Stimulated activated CD8-positive, alpha-beta memory T cell treated with anti-CD3 and anti-CD28 coated beads, Interleukin-12 subunit alpha, Interleukin-12 subunit beta, amount 100 ng/mL, for 24 hours (primary cell): ENCODE measurements around the gene KLK6.

ENCODE experiments used
- DNase-seq: peaks from one replicate; pipeline ENCODE4 v3.0.0-alpha.2; 2020; ENCODE audit errors: extremely low read depth

KLK6 gene

GRCh38 chr19:50911206-50912101, 57.9 kb downstream of the KLK6 start, which contains the start of gene KLK4:
KLK4 (minus strand) TSS chr19:50911395; CDS start chr19:50910738, 657 bp downstream.
- DNase-seq = no peak

GRCh38 chr19:50910722-50911121, 58.7 kb downstream of the KLK6 start:
- DNase-seq = no peak

- DNase-seq = no peak
Observed at GRCh38 chr19:50909240-50910070, 59.9 kb downstream of the KLK6 start.
